Measurements from ENCODE around the gene ATXN7L3B. TPM values are rescaled to one million over a fixed set of nuclear protein-coding genes. Genes with fewer than 3 reads are reported as not detected.
A peak's percentile ranks its signal among the peaks of the same experiment; 100 is the strongest.

Gene ATXN7L3B
- total and polyA plus RNA-seq, 8 donors, result 5.4 to 23.3 (median 12.5) TPM

DNA sequence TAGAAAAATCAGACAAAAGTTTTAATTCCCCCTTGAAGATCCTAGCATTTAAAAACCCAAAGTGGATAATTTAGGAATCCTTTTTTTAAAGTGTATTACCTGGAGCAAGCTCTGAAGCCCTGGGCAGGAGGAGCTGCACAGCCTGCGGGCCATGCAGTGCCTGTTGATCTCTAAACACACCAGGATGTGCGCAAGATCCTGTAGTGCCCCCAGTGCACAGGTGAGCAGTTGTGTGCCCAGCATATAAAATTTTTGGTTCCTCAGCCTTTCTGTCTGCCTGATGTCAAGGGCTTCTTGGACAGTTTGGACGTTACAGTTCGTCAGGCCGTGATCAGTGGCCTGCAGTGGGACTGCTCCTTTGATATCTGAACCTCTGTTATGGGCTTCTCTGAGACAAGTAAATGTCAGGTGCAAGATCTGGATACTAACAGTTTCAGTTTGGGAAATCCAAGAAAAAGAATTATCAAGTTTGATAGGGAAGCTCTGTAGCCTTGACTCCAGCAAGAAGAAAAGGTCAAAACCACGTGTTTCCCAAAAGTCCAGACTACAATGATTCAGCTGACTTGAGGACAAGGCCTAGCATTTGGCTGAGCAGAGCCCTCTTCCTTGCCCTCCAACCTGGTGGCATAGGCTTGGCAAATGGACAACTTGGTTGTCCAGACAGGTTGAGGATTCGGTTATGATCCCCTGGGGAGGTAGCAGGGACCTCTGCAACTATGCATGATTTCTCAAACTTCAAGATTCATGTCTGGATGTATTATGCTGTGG, 1.0 kb downstream of the ATXN7L3B start:
- DNase-seq, result peak in 2 of 6 donors; percentile 4 to 13
- 16 to 18% methylated on average over 7 of the region's 7 CpGs for WGBS, 2 donors
- H3K27me3 ChIP-seq, result no peaks in the 10 kb centered on the region
- FAIRE-seq, result no peak
- peaks cover 0 to 29% (median 13%) of the 10 kb centered on the region in 3 donors for H3K4me1 ChIP-seq
- TF ChIP-seq, protein P1, sequence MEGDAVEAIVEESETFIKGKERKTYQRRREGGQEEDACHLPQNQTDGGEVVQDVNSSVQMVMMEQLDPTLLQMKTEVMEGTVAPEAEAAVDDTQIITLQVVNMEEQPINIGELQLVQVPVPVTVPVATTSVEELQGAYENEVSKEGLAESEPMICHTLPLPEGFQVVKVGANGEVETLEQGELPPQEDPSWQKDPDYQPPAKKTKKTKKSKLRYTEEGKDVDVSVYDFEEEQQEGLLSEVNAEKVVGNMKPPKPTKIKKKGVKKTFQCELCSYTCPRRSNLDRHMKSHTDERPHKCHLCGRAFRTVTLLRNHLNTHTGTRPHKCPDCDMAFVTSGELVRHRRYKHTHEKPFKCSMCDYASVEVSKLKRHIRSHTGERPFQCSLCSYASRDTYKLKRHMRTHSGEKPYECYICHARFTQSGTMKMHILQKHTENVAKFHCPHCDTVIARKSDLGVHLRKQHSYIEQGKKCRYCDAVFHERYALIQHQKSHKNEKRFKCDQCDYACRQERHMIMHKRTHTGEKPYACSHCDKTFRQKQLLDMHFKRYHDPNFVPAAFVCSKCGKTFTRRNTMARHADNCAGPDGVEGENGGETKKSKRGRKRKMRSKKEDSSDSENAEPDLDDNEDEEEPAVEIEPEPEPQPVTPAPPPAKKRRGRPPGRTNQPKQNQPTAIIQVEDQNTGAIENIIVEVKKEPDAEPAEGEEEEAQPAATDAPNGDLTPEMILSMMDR (IDR thresholded peaks at IDR 0.05), result no peak
- peak in 3 of 4 donors; percentile 20 to 48 (median 35) for ATAC-seq
- peak overlapping the region in 3 of 4 donors; percentile 84 to 97 (median 93) for H3K27ac ChIP-seq
- intact Hi-C loops (cut with DNase I), result no loop called here
- no peaks in the 10 kb centered on the region for H3K36me3 ChIP-seq
- no peaks in the 10 kb centered on the region for H3K9me3 ChIP-seq
- H3K4me3 ChIP-seq, result peak overlapping the region; percentile 47 to 81 (median 66)

DNA sequence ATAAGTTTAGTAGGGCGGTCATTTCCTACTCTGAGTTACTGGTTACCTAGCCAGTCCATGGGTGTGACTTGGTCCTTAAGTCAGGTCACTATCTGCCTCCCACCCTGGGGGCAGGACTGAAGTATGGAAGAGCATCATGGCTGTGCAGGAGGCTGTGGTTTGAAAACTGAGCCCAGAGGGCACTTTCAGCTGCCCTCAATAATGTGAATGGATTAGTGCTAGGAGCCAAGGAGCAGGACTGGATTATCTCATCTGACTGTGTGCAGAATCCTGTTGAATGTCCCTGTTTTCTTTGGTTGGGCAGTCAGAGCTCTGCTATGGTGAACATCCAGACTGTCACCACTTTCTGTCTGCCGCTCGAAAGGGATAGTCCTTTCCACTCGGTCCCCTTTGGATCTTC, 1.6 kb downstream of the ATXN7L3B start:
- ATAC-seq, result no peak
- Histone ChIP-seq H3K27me3 (no peaks in the 10 kb centered on the region), H3K9me3 (no peaks in the 10 kb centered on the region), H3K27ac (no peak overlapping the region), H3K36me3 (no peaks in the 10 kb centered on the region), H3K4me1 (peaks cover 0 to 29% (median 16%) of the 10 kb centered on the region in 3 donors), H3K4me3 (peak overlapping the region in 3 of 4 donors; percentile 47 to 69 (median 63))
- TF ChIP-seq, protein P1 (IDR thresholded peaks at IDR 0.05), result no peak
- WGBS, 2 donors, result 42 to 54% methylated on average over 4 of the region's 4 CpGs
- no peak for FAIRE-seq
- DNase-seq, result no peak
- intact Hi-C loops (cut with DNase I), result no loop called here

- Histone ChIP-seq H3K4me1 (peaks cover 0 to 29% (median 16%) of the 10 kb centered on the region in 3 donors), H3K27ac (no peak overlapping the region), H3K9me3 (no peaks in the 10 kb centered on the region), H3K4me3 (peak overlapping the region in 3 of 4 donors; percentile 47 to 69 (median 63)), H3K36me3 (no peaks in the 10 kb centered on the region), H3K27me3 (no peaks in the 10 kb centered on the region)
- TF ChIP-seq, protein P1 (IDR thresholded peaks at IDR 0.05), result no peak
- ATAC-seq (no peak), FAIRE-seq (no peak), DNase-seq (no peak)
- 27 to 37% methylated on average over 6 of the region's 6 CpGs for WGBS, 2 donors
- intact Hi-C loops (cut with DNase I), result no loop called here
These were observed 2.3 kb downstream of the ATXN7L3B start for GRCh38 chr12:74539765-74540526.

- TF ChIP-seq, protein P1 (IDR thresholded peaks at IDR 0.05), result no peak
- Histone ChIP-seq H3K9me3 (no peaks in the 10 kb centered on the region), H3K27me3 (no peaks in the 10 kb centered on the region), H3K4me3 (peak overlapping the region in 1 of 4 donors; percentile 63), H3K27ac (no peak overlapping the region), H3K36me3 (no peaks in the 10 kb centered on the region), H3K4me1 (peaks cover 0 to 29% (median 16%) of the 10 kb centered on the region in 3 donors)
- WGBS, 2 donors, result 72 to 83% methylated on average over 3 of the region's 3 CpGs
- ATAC-seq, result no peak
- no peak for DNase-seq
- FAIRE-seq, result no peak
- intact Hi-C loops (cut with DNase I), result no loop called here
These were observed 3.4 kb downstream of the ATXN7L3B start for GRCh38 chr12:74541074-74541473.
